Gastroesophageal sphincter (tissue), 4 donors: ENCODE results near the gene CLECL1. TPM values are rescaled to one million over a fixed set of nuclear protein-coding genes. Genes with fewer than 3 reads are reported as not detected.

ENCODE experiments used
- ATAC-seq: fragments of 150-250 bp; one replicate; pipeline ENCODE4 v1.9.1; 2016; ENCODE audit warnings: mild to moderate bottlenecking, moderate library complexity
- H3K27ac ChIP-seq, 4 donors: fragments of 200-600 bp; sonication (generic) in 3 of 4; 1 replicate in 3 of 4; 2 replicates in 1 of 4; pipeline ENCODE4 v1.5.1; 2016 to 2019
- H3K27me3 ChIP-seq: fragments of 200-600 bp; sonication (generic); one replicate; pipeline ENCODE4 v1.5.1; 2019
- H3K36me3 ChIP-seq, 2 donors: fragments of 200-600 bp; sonication (generic); one replicate each; pipeline ENCODE4 v1.5.1; 2019; ENCODE audit warnings: control low read depth in 1 of 2
- H3K4me1 ChIP-seq, 3 donors: fragments of 200-600 bp; sonication (generic); 1 replicate in 2 of 3; 2 replicates in 1 of 3; pipeline ENCODE4 v1.5.1; 2016 to 2019; ENCODE audit warnings: control low read depth in 2 of 3
- H3K4me3 ChIP-seq, 2 donors: fragments of 200-600 bp; sonication (generic); one replicate each; pipeline ENCODE4 v1.5.1; 2019; ENCODE audit warnings: mild to moderate bottlenecking in 1 of 2, moderate library complexity in 1 of 2
- H3K9me3 ChIP-seq, 3 donors: fragments of 200-600 bp; sonication (generic); one replicate each; pipeline ENCODE4 v1.5.1; 2017 to 2019; ENCODE audit warnings: control low read depth in 2 of 3
- CTCF ChIP-seq, 4 experiments: fragments of 200-600 bp in 2 of 4; fragments of 450-650 bp in 2 of 4; sonication (generic) in 1 of 4; IDR thresholded peaks; one replicate each; pipeline ENCODE4 v1.5.1; 2017 to 2019; ENCODE audit warnings: antibody characterized with exemption in 4 of 4, mild to moderate bottlenecking in 2 of 4, moderate library complexity in 2 of 4
- EP300 ChIP-seq: sonication (generic); formaldehyde crosslinking; IDR thresholded peaks from one replicate; pipeline ENCODE4 v1.6.1; 2017; ENCODE audit warnings: antibody characterized with exemption, mild to moderate bottlenecking
- POLR2A ChIP-seq, 2 donors: fragments of 450-650 bp; IDR thresholded peaks; one replicate each; pipeline ENCODE4 v1.6.1; 2017; ENCODE audit warnings: antibody characterized with exemption in 2 of 2, mild to moderate bottlenecking in 2 of 2, moderate library complexity in 1 of 2
- POLR2AphosphoS5 ChIP-seq: sonication (generic); formaldehyde crosslinking; IDR thresholded peaks from one replicate; pipeline ENCODE4 v1.6.1; 2017; ENCODE audit warnings: antibody characterized with exemption
- WGBS, 2 donors: methylation state at CpG; one replicate each; pipeline ENCODE4 v1.1.5; 2018; ENCODE audit warnings: low coverage in 1 of 2; 5-methylcytosine and 5-hydroxymethylcytosine counted together
- total RNA-seq, 4 donors: library from RNA; depleted of rRNA; stranded (reverse); fragments of >200 nt; gene quantifications; one replicate each; pipeline ENCODE4 v1.1.0, GENCODE V29; 2016

The CLECL1 gene
- total RNA-seq, 4 donors from 2014 or later: not detected

GRCh38 chr12:9674226-9674590, 58.7 kb downstream of the CLECL1 start:
- no peaks in the 10 kb centered on the region for H3K9me3 ChIP-seq
- no peak for ATAC-seq
- peaks cover 0 to 8% (median 0%) of the 10 kb centered on the region in 3 donors for H3K4me1 ChIP-seq
- H3K4me3 ChIP-seq: no peak overlapping the region
- H3K36me3 ChIP-seq: peaks cover 0 to 14% of the 10 kb centered on the region in 2 donors
- no peaks in the 10 kb centered on the region for H3K27me3 ChIP-seq
- WGBS, 2 donors: 80% methylated on average over 1 of the region's 2 CpGs; no CpG with 5 or more reads in 1 of the 2 donors
- no peak for TF ChIP-seq EP300
- no peak overlapping the region for H3K27ac ChIP-seq

- H3K27me3 ChIP-seq: no peaks in the 10 kb centered on the region
- 70% methylated on average over 2 of the region's 6 CpGs; no CpG with 5 or more reads in 1 of the 2 donors for WGBS, 2 donors
- ATAC-seq: no peak
- no peak overlapping the region for H3K4me3 ChIP-seq
- no peak for TF ChIP-seq POLR2AphosphoS5
- TF ChIP-seq CTCF (IDR thresholded peaks at IDR 0.05): no peak
- TF ChIP-seq POLR2A (IDR thresholded peaks at IDR 0.05): no peak
- no peak for TF ChIP-seq EP300
- H3K9me3 ChIP-seq: no peaks in the 10 kb centered on the region
- H3K27ac ChIP-seq: no peak overlapping the region
- peaks cover 0 to 14% of the 10 kb centered on the region in 2 donors for H3K36me3 ChIP-seq
- peaks cover 0 to 9% (median 0%) of the 10 kb centered on the region in 3 donors for H3K4me1 ChIP-seq
Observed at GRCh38 chr12:9673404-9674225, 59.3 kb downstream of the CLECL1 start.

Other genes starting within 250 kb of the CLECL1 start
- gene KLRB1, start 125.2 kb downstream of the CLECL1 start, total RNA-seq: 1 to 10 TPM in 1 of 4 donors, under 1 TPM in 1, not detected in 2; 0.20 to 1.8 TPM
- gene CLEC2D, start 63.4 kb downstream of the CLECL1 start, total RNA-seq: 10 to 100 TPM in 2 of 4 donors, 1 to 10 TPM in 2; 2.3 to 12.9 (median 7.4) TPM
- gene CD69, start 27.8 kb upstream of the CLECL1 start, total RNA-seq: 1 to 10 TPM in 2 of 4 donors, under 1 TPM in 2; 0.47 to 2.6 (median 1.1) TPM
- not detected for gene KLRF1, start 94.4 kb upstream of the CLECL1 start, total RNA-seq
- gene CLEC2B, start 136.3 kb upstream of the CLECL1 start, total RNA-seq: 10 to 100 TPM in 2 of 4 donors, 1 to 10 TPM in 2; 3.4 to 16.7 (median 8.9) TPM
- not detected for gene KLRF2, start 148.4 kb upstream of the CLECL1 start, total RNA-seq
- not detected for gene CLEC2A, start 199.3 kb upstream of the CLECL1 start, total RNA-seq
- 1 to 10 TPM in 1 of 4 donors, under 1 TPM in 1, not detected in 2; 0.66 to 1.1 TPM for gene CLEC12A, start 238.3 kb upstream of the CLECL1 start, total RNA-seq